ENCODE data around the gene ANKRD33.

ANKRD33 gene

GRCh38 chr12:51920046-51920445 lies 32.1 kb downstream of the ANKRD33 start:
- peak in 1 of 2 donors; percentile 34 for DNase-seq
- peaks cover 0 to 4% (median 0%) of the 10 kb centered on the region in 3 donors for H3K36me3 ChIP-seq
- no peaks in the 10 kb centered on the region for H3K9me3 ChIP-seq
- intact Hi-C loops (cut with DNase I; ENCODE audit: low total_unique reads): loop anchor here (5.0 kb wide), 1 partner anchor 62 kb away; no protein-coding TSS in a partner anchor
- no peak for TF ChIP-seq CTCF (IDR thresholded peaks at IDR 0.05)
- no peak overlapping the region for H3K27ac ChIP-seq
- peaks cover 0 to 34% of the 10 kb centered on the region in 2 donors for H3K27me3 ChIP-seq
- H3K4me3 ChIP-seq: no peak overlapping the region
- peaks cover 0 to 12% (median 9%) of the 10 kb centered on the region in 4 donors for H3K4me1 ChIP-seq

- Histone ChIP-seq H3K4me3 (no peak overlapping the region), H3K27me3 (peaks cover 0 to 23% of the 10 kb centered on the region in 2 donors), H3K4me1 (peaks cover 0 to 12% (median 9%) of the 10 kb centered on the region in 4 donors), H3K36me3 (no peaks in the 10 kb centered on the region), H3K9me3 (no peaks in the 10 kb centered on the region), H3K27ac (no peak overlapping the region)
- intact Hi-C loops (cut with DNase I; ENCODE audit: low total_unique reads): loop anchor here (5.0 kb wide), 1 partner anchor 61 kb away; no protein-coding TSS in a partner anchor
- DNase-seq: peak in 1 of 2 donors; percentile 50
- TF ChIP-seq CTCF (IDR thresholded peaks at IDR 0.05): no peak
These were observed 33.3 kb downstream of the ANKRD33 start for GRCh38 chr12:51921017-51921725.

GRCh38 chr12:51922146-51922545 lies 34.2 kb downstream of the ANKRD33 start:
- intact Hi-C loops (cut with DNase I; ENCODE audit: low total_unique reads): loop anchor here (5.0 kb wide), 1 partner anchor 60 kb away; no protein-coding TSS in a partner anchor
- DNase-seq: peak in 1 of 2 donors; percentile 55
- H3K9me3 ChIP-seq: no peaks in the 10 kb centered on the region
- H3K4me3 ChIP-seq: no peak overlapping the region
- H3K4me1 ChIP-seq: peaks cover 0 to 12% (median 9%) of the 10 kb centered on the region in 4 donors
- no peak for TF ChIP-seq CTCF (IDR thresholded peaks at IDR 0.05)
- H3K27ac ChIP-seq: no peak overlapping the region
- peaks cover 0 to 16% of the 10 kb centered on the region in 2 donors for H3K27me3 ChIP-seq
- no peaks in the 10 kb centered on the region for H3K36me3 ChIP-seq

- TF ChIP-seq CTCF (IDR thresholded peaks at IDR 0.05): no peak
- Histone ChIP-seq H3K4me1 (peaks cover 0 to 12% (median 9%) of the 10 kb centered on the region in 4 donors), H3K36me3 (no peaks in the 10 kb centered on the region), H3K9me3 (no peaks in the 10 kb centered on the region), H3K27me3 (peaks cover 0 to 14% of the 10 kb centered on the region in 2 donors), H3K4me3 (no peak overlapping the region), H3K27ac (peak overlapping the region in 1 of 2 donors; percentile 9)
- peak; percentile 78 to 79 for DNase-seq
- intact Hi-C loops (cut with DNase I; ENCODE audit: low total_unique reads): loop anchor here (5.0 kb wide), 1 partner anchor 59 kb away; no protein-coding TSS in a partner anchor
These were observed 35.0 kb downstream of the ANKRD33 start for GRCh38 chr12:51922762-51923505.

- no peaks in the 10 kb centered on the region for H3K9me3 ChIP-seq
- H3K36me3 ChIP-seq: no peaks in the 10 kb centered on the region
- intact Hi-C loops (cut with DNase I; ENCODE audit: low total_unique reads): loop anchor here (5.0 kb wide), 1 partner anchor 59 kb away; no protein-coding TSS in a partner anchor
- H3K4me3 ChIP-seq: no peak overlapping the region
- H3K27ac ChIP-seq: no peak overlapping the region
- DNase-seq: peak; percentile 59 to 71
- H3K27me3 ChIP-seq: peaks cover 0 to 18% of the 10 kb centered on the region in 2 donors
- peak; percentile 58 to 82 for TF ChIP-seq CTCF (IDR thresholded peaks at IDR 0.05)
- peaks cover 0 to 12% (median 9%) of the 10 kb centered on the region in 4 donors for H3K4me1 ChIP-seq
These were observed 35.8 kb downstream of the ANKRD33 start for GRCh38 chr12:51923506-51924365.

Measured in tibial artery (tissue), 4 donors.